ENCODE results near the gene TIAM2. TPM values are rescaled to one million over a fixed set of nuclear protein-coding genes. Genes with fewer than 3 reads are reported as not detected.

Gene TIAM2
- total and polyA plus RNA-seq, 12 donors, result 4.3 to 22.5 (median 11.8) TPM

DNA sequence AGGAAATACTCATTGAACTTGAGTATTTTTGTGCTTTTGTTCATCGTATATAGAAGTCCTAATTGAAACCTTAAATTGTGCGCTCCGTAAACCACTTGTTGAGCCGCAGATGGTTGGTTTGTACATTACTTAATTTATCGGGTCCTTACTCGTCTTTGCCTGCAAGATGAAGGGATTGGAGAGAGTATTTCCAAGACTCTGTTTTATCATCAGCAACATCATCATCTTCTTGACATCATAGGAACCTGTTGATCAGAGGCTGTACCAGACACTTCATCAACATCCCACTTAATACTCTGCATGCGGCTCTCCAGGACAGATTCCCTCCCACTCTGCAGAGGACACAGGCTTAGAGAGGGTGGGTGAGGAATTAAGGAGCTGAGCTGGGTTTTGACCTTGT is 28.6 kb downstream of the TIAM2 start:
- 88 to 95% methylated on average over 7 of the region's 7 CpGs for WGBS, 2 donors
- ATAC-seq, result no peak
- Histone ChIP-seq H3K27me3 (no peaks in the 10 kb centered on the region), H3K27ac (no peak overlapping the region), H3K4me3 (no peak overlapping the region), H3K9me3 (no peaks in the 10 kb centered on the region), H3K36me3 (no peaks in the 10 kb centered on the region), H3K4me1 (peaks cover 0 to 8% (median 3%) of the 10 kb centered on the region in 9 donors)
- TF ChIP-seq CTCF (IDR thresholded peaks at IDR 0.05), result no peak
- intact Hi-C loops (cut with DNase I), result no loop called here
- DNase-seq, result no peak

- Histone ChIP-seq H3K27ac (peak overlapping the region in 1 of 10 donors; percentile 17), H3K27me3 (no peaks in the 10 kb centered on the region)
Observed at GRCh38 chr6:155024391-155025027, 29.4 kb downstream of the TIAM2 start.

DNA sequence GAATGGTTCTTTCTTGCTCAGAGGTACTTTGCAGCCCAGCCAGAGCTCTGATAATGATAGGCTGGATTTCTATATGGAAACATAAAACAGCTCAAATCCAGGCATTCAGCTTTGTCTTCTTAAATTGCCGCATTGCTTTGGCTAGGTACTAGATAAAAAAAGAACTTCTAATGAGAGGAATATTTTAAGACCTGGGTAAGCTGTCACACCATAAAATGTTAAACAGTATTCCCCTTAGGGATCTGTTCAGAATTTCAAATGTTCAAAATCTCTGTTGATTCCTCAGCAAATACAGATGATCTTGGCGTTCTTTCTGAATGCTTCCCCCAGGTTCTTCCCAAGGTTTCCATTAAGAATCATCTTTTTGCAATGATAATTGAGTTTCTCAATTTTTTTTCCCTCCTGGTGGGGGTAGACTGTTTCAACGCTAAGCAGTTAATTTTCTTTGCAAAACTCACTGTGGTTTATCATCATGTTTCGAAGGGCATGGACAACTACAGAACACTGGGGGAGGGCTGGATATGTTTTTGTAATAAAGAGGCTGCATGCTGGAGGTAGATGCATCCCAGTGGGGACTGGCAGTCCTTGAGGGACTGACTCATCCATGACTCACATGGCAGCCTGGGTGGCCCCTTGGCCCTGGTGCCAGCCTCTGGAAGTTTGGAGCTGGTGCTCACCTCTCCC is 31.0 kb downstream of the TIAM2 start:
- Histone ChIP-seq H3K36me3 (no peaks in the 10 kb centered on the region), H3K4me1 (peaks cover 0 to 8% (median 3%) of the 10 kb centered on the region in 9 donors), H3K27me3 (no peaks in the 10 kb centered on the region), H3K4me3 (no peak overlapping the region), H3K27ac (no peak overlapping the region), H3K9me3 (no peaks in the 10 kb centered on the region)
- ATAC-seq (peak in 5 of 8 donors; percentile 58 to 98 (median 70)), DNase-seq (peak in 1 of 2 donors; percentile 16)
- intact Hi-C loops (cut with DNase I), result no loop called here
- 78 to 88% methylated on average over 4 of the region's 4 CpGs for WGBS, 2 donors
- no peak for TF ChIP-seq CTCF (IDR thresholded peaks at IDR 0.05)

More at GRCh38 chr6:155024391-155025027, 29.4 kb downstream of the TIAM2 start:
- Histone ChIP-seq H3K4me1 (peaks cover 0 to 8% (median 3%) of the 10 kb centered on the region in 9 donors), H3K36me3 (no peaks in the 10 kb centered on the region), H3K4me3 (no peak overlapping the region), H3K9me3 (no peaks in the 10 kb centered on the region)
- 63 to 70% methylated on average over 2 of the region's 2 CpGs for WGBS, 2 donors
- ATAC-seq, result no peak
- no peak for TF ChIP-seq CTCF (IDR thresholded peaks at IDR 0.05)
- intact Hi-C loops (cut with DNase I), result no loop called here
- DNase-seq, result no peak

- Histone ChIP-seq H3K36me3 (no peaks in the 10 kb centered on the region), H3K4me3 (no peak overlapping the region), H3K27me3 (no peaks in the 10 kb centered on the region), H3K9me3 (no peaks in the 10 kb centered on the region), H3K27ac (no peak overlapping the region), H3K4me1 (peaks cover 0 to 8% (median 3%) of the 10 kb centered on the region in 9 donors)
- DNase-seq (no peak), ATAC-seq (no peak)
- 91 to 94% methylated on average over 4 of the region's 4 CpGs for WGBS, 2 donors
- intact Hi-C loops (cut with DNase I), result no loop called here
- TF ChIP-seq CTCF (IDR thresholded peaks at IDR 0.05), result no peak
Observed at GRCh38 chr6:155026706-155027045, 31.6 kb downstream of the TIAM2 start.
